GM18505 (cell line): ENCODE results near the gene RAB6B.

Experiments
- ATAC-seq: cut with Tn5 transposase; IDR thresholded peaks from one replicate; pipeline ENCODE4 v1.9.1; 2021; ENCODE audit not compliant: unreplicated experiment
- POLR2A ChIP-seq: IDR thresholded peaks from 4 replicates; pipeline ENCODE4 v1.6.1; 2011; ENCODE audit warnings: borderline replicate concordance; ENCODE audit not compliant: insufficient read depth, insufficient read length; ENCODE audit errors: extremely low read depth

RAB6B gene

GRCh38 chr3:133887074-133887802, 8.4 kb downstream of the RAB6B start:
- TF ChIP-seq POLR2A: no peak
- ATAC-seq: no peak

GRCh38 chr3:133886031-133886722, 9.5 kb downstream of the RAB6B start:
- no peak for TF ChIP-seq POLR2A
- no peak for ATAC-seq

- no peak for ATAC-seq
- TF ChIP-seq POLR2A: no peak
Observed at GRCh38 chr3:133884887-133885711, 10.6 kb downstream of the RAB6B start.

- no peak for ATAC-seq
- TF ChIP-seq POLR2A: no peak
Observed at GRCh38 chr3:133884054-133884886, 11.4 kb downstream of the RAB6B start.

GRCh38 chr3:133883641-133884040, 12.0 kb downstream of the RAB6B start:
- ATAC-seq: no peak
- TF ChIP-seq POLR2A: no peak

GRCh38 chr3:133882986-133883586, 12.6 kb downstream of the RAB6B start:
- ATAC-seq: no peak
- no peak for TF ChIP-seq POLR2A

GRCh38 chr3:133881939-133882825, 13.5 kb downstream of the RAB6B start:
- no peak for ATAC-seq
- TF ChIP-seq POLR2A: no peak

- no peak for ATAC-seq
- no peak for TF ChIP-seq POLR2A
Observed at GRCh38 chr3:133881492-133881891, 14.2 kb downstream of the RAB6B start.

GRCh38 chr3:133880886-133881455, 14.7 kb downstream of the RAB6B start:
- ATAC-seq: no peak
- no peak for TF ChIP-seq POLR2A

GRCh38 chr3:133880287-133880686, 15.4 kb downstream of the RAB6B start:
- TF ChIP-seq POLR2A: no peak
- no peak for ATAC-seq

GRCh38 chr3:133878518-133878917, 17.2 kb downstream of the RAB6B start:
- no peak for TF ChIP-seq POLR2A
- ATAC-seq: no peak
